ENCODE measurements around the gene RALGAPA1. TPM values are rescaled to one million over a fixed set of nuclear protein-coding genes. Genes with fewer than 3 reads are reported as not detected.

RALGAPA1 gene
- total and polyA plus RNA-seq, 9 of the 15 experiments (the other 6 are each of a cell fraction or from before 2014, with no cell fraction given): 2.5 to 16.3 (median 6.2) TPM

GRCh38 chr14:35553808-35554207 is 255.3 kb downstream of the RALGAPA1 start:
- in situ Hi-C loops (cut with MboI): no loop called here
- no peak for TF ChIP-seq RHOXF2B (CRISPR knock-in tag; conservative IDR thresholded peaks at IDR 0.05)
- TF ChIP-seq NFE2L1 (tag; IDR thresholded peaks at IDR 0.05; ENCODE audit: borderline replicate concordance, low read depth): no peak
- TF ChIP-seq, protein P1, sequence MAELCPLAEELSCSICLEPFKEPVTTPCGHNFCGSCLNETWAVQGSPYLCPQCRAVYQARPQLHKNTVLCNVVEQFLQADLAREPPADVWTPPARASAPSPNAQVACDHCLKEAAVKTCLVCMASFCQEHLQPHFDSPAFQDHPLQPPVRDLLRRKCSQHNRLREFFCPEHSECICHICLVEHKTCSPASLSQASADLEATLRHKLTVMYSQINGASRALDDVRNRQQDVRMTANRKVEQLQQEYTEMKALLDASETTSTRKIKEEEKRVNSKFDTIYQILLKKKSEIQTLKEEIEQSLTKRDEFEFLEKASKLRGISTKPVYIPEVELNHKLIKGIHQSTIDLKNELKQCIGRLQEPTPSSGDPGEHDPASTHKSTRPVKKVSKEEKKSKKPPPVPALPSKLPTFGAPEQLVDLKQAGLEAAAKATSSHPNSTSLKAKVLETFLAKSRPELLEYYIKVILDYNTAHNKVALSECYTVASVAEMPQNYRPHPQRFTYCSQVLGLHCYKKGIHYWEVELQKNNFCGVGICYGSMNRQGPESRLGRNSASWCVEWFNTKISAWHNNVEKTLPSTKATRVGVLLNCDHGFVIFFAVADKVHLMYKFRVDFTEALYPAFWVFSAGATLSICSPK (IDR thresholded peaks at IDR 0.05; ENCODE audit: borderline replicate concordance): no peak
- TF ChIP-seq, protein P2, sequence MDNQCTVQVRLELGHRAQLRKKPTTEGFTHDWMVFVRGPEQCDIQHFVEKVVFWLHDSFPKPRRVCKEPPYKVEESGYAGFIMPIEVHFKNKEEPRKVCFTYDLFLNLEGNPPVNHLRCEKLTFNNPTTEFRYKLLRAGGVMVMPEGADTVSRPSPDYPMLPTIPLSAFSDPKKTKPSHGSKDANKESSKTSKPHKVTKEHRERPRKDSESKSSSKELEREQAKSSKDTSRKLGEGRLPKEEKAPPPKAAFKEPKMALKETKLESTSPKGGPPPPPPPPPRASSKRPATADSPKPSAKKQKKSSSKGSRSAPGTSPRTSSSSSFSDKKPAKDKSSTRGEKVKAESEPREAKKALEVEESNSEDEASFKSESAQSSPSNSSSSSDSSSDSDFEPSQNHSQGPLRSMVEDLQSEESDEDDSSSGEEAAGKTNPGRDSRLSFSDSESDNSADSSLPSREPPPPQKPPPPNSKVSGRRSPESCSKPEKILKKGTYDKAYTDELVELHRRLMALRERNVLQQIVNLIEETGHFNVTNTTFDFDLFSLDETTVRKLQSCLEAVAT (IDR thresholded peaks at IDR 0.05): no peak
- no peak for TF ChIP-seq KDM5B (IDR thresholded peaks at IDR 0.05; ENCODE audit: insufficient replicate concordance, low read depth, low read length)
- no peak for TF ChIP-seq SMAD4 (CRISPR knock-in tag; conservative IDR thresholded peaks at IDR 0.05)
- TF ChIP-seq, protein P3, sequence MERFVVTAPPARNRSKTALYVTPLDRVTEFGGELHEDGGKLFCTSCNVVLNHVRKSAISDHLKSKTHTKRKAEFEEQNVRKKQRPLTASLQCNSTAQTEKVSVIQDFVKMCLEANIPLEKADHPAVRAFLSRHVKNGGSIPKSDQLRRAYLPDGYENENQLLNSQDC (CRISPR knock-in tag; IDR thresholded peaks at IDR 0.05): no peak
- TF ChIP-seq ZBTB43 (CRISPR knock-in tag; IDR thresholded peaks at IDR 0.05): no peak
- TF ChIP-seq POLR2G (IDR thresholded peaks at IDR 0.05; ENCODE audit: low read depth, low read length): no peak
- no peak for TF ChIP-seq NBN (IDR thresholded peaks at IDR 0.05; ENCODE audit: low read depth)
- TF ChIP-seq FUS (optimal IDR thresholded peaks at IDR 0.05; ENCODE audit: low read depth, low read length): no peak
- TF ChIP-seq ZNF444 (CRISPR knock-in tag; IDR thresholded peaks at IDR 0.05): no peak
- no peak for TF ChIP-seq TBP (optimal IDR thresholded peaks at IDR 0.05; ENCODE audit: low read depth, low read length)
- TF ChIP-seq, protein P4, sequence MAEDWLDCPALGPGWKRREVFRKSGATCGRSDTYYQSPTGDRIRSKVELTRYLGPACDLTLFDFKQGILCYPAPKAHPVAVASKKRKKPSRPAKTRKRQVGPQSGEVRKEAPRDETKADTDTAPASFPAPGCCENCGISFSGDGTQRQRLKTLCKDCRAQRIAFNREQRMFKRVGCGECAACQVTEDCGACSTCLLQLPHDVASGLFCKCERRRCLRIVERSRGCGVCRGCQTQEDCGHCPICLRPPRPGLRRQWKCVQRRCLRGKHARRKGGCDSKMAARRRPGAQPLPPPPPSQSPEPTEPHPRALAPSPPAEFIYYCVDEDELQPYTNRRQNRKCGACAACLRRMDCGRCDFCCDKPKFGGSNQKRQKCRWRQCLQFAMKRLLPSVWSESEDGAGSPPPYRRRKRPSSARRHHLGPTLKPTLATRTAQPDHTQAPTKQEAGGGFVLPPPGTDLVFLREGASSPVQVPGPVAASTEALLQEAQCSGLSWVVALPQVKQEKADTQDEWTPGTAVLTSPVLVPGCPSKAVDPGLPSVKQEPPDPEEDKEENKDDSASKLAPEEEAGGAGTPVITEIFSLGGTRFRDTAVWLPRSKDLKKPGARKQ (CRISPR knock-in tag; IDR thresholded peaks at IDR 0.05): no peak
- TF ChIP-seq TFAP4 (CRISPR knock-in tag; IDR thresholded peaks at IDR 0.05; ENCODE audit: borderline replicate concordance): no peak
- TF ChIP-seq ZNF282 (CRISPR knock-in tag; IDR thresholded peaks at IDR 0.05): no peak

More at GRCh38 chr14:35553808-35554207, 255.3 kb downstream of the RALGAPA1 start:
- Histone ChIP-seq H4K20me1 (replicated peaks; ENCODE audit: control insufficient read depth, insufficient read depth, low read length) (no peaks in the 10 kb centered on the region), H3K36me3 (ENCODE audit: control insufficient read depth, insufficient read depth, low read length) (no peaks in the 10 kb centered on the region), H3K79me2 (ENCODE audit: control insufficient read depth, insufficient read depth, low read length) (no peaks in the 10 kb centered on the region), H3K9me3 (replicated peaks; ENCODE audit: control insufficient read depth, insufficient read depth, low read depth, low read length) (no peaks in the 10 kb centered on the region), H3K9ac (ENCODE audit: insufficient read depth in 1 of 2, low read depth in 2 of 2, low read length in 2 of 2) (no peak overlapping the region), H3K4me2 (ENCODE audit: insufficient read depth, low read length) (no peak overlapping the region), H3K9me1 (ENCODE audit: control insufficient read depth, insufficient read depth, low read length) (no peaks in the 10 kb centered on the region), H3K27ac (ENCODE audit: extremely low read depth, low read depth, low read length) (no peak overlapping the region), H3K4me1 (replicated peaks in 1 of 2; ENCODE audit: control insufficient read depth in 2 of 2, insufficient read depth in 2 of 2, low read length in 2 of 2) (no peaks in the 10 kb centered on the region), H3K27me3 (ENCODE audit: control insufficient read depth in 2 of 2, insufficient read depth in 2 of 2, low read length in 2 of 2) (no peaks in the 10 kb centered on the region), H2AFZ (ENCODE audit: low read depth, low read length) (no peak overlapping the region), H3K4me3 (no peak overlapping the region)
- WGBS (ENCODE audit: insufficient coverage, low coverage, missing lambda C conversion rate): 0% methylated on average over 1 of the region's 1 CpG
- ATAC-seq (no peak), FAIRE-seq (no peak), DNase-seq (ENCODE audit: extremely low read depth in 1 of 4, low spot score in 3 of 4) (no peak)
- POLR2A ChIA-PET: no interaction called here
- CTCF ChIA-PET (ENCODE audit: low intra/inter-chr PET ratio): no interaction called here
- intact Hi-C loops (cut with micrococcal nuclease): no loop called here
- no TSS peak for BruUV-seq (replicated peaks)

All from K562 (cell line).